Keratinocyte (primary cell): ENCODE measurements around the gene KRTAP5-4.

ENCODE experiments used
- CTCF ChIP-seq, 3 experiments: IDR thresholded peaks in 1 of 3; conservative IDR thresholded peaks in 1 of 3; optimal IDR thresholded peaks in 1 of 3; 2 replicates in 2 of 3; 3 replicates in 1 of 3; pipeline versions ENCODE3 to v1.5.1; 2011; ENCODE audit warnings: low read length in 3 of 3, mild to moderate bottlenecking in 3 of 3, moderate library complexity in 2 of 3, control low read depth in 1 of 3, inconsistent platforms in 1 of 3; ENCODE audit not compliant: insufficient read depth in 2 of 3; ENCODE audit errors: extremely low read depth in 1 of 3
- EZH2 ChIP-seq: IDR thresholded peaks from one replicate; pipeline ENCODE4 v1.6.1; 2012; ENCODE audit warnings: inconsistent platforms, mild to moderate bottlenecking, low read length, moderate library complexity

GRCh38 chr11:1625541-1625940, 3.6 kb upstream of the KRTAP5-4 start:
- TF ChIP-seq CTCF (optimal IDR thresholded peaks at IDR 0.05 in 1 of 3, IDR thresholded peaks at IDR 0.05 in 1 of 3, conservative IDR thresholded peaks at IDR 0.05 in 1 of 3; ENCODE audit: extremely low read depth in 1 of 3, insufficient read depth in 2 of 3, low read length in 3 of 3): no peak
- TF ChIP-seq EZH2: no peak
